Ishikawa (cell line): ENCODE data around the gene NPTXR.
A peak's percentile ranks its signal among the peaks of the same experiment; 100 is the strongest.

ENCODE experiments used
- CEBPB ChIP-seq: IDR thresholded peaks from 2 replicates; pipeline ENCODE4 v1.6.1; 2012
- CREB1 ChIP-seq: IDR thresholded peaks from 2 replicates; pipeline ENCODE4 v1.6.1; 2012; ENCODE audit warnings: low read depth
- EGR1 ChIP-seq: IDR thresholded peaks from 2 replicates; pipeline ENCODE4 v1.6.1; 2012
- EP300 ChIP-seq: IDR thresholded peaks from 2 replicates; pipeline ENCODE4 v1.6.1; 2012; ENCODE audit warnings: borderline replicate concordance
- FOXM1 ChIP-seq: IDR thresholded peaks from 2 replicates; pipeline ENCODE4 v1.6.1; 2012; ENCODE audit warnings: low read depth, borderline replicate concordance
- NFIC ChIP-seq: IDR thresholded peaks from 2 replicates; pipeline ENCODE4 v1.6.1; 2012
- RAD21 ChIP-seq: IDR thresholded peaks from 2 replicates; pipeline ENCODE4 v1.6.1; 2012; ENCODE audit warnings: low read depth
- TAF1 ChIP-seq: IDR thresholded peaks from 2 replicates; pipeline ENCODE4 v1.6.1; 2012; ENCODE audit warnings: low read depth, mild to moderate bottlenecking
- TCF12 ChIP-seq: IDR thresholded peaks from 2 replicates; pipeline ENCODE4 v1.6.1; 2012; ENCODE audit warnings: low read depth
- TEAD4 ChIP-seq: IDR thresholded peaks from 2 replicates; pipeline ENCODE4 v1.6.1; 2012
- YY1 ChIP-seq: IDR thresholded peaks from 2 replicates; pipeline ENCODE4 v1.6.1; 2012; ENCODE audit warnings: low read depth
- ZBTB7A ChIP-seq: IDR thresholded peaks from 2 replicates; pipeline ENCODE4 v1.6.1; 2012; ENCODE audit warnings: low read depth
- TF ChIP-seq, protein P1 (sequence below): IDR thresholded peaks from 2 replicates; pipeline ENCODE4 v1.6.1; 2012
- TF ChIP-seq, protein P2 (sequence below): IDR thresholded peaks from 2 replicates; pipeline ENCODE4 v1.6.1; 2012
- TF ChIP-seq, protein P3 (sequence below): IDR thresholded peaks from 2 replicates; pipeline ENCODE4 v1.6.1; 2012; ENCODE audit warnings: low read depth, mild to moderate bottlenecking

NPTXR gene

DNA sequence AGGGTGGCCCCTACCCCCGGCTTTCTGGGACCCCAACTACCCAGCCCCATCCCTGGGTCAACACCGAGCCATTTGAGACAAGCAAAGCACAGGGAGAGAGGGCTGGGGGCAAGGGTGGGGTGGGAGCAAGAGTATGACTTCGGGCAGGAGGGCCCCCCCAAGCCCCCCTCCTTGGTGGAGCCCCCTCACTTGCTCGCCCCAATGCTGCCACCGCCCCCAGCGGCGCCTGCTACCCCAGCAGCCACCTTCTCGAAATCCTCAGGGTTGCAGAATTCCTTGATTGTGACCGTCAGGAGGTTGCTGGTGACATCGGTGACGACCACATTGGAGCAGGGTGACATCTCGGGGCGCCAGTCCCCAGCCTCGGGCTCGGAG, 22.2 kb upstream of the NPTXR start:
- TF ChIP-seq RAD21 (no peak), CEBPB (no peak), TEAD4 (no peak), NFIC (no peak), EGR1 (no peak), YY1 (no peak), TCF12 (no peak), ZBTB7A (no peak), FOXM1 (no peak), TAF1 (no peak), CREB1 (no peak), EP300 (no peak)
- TF ChIP-seq, protein P1, sequence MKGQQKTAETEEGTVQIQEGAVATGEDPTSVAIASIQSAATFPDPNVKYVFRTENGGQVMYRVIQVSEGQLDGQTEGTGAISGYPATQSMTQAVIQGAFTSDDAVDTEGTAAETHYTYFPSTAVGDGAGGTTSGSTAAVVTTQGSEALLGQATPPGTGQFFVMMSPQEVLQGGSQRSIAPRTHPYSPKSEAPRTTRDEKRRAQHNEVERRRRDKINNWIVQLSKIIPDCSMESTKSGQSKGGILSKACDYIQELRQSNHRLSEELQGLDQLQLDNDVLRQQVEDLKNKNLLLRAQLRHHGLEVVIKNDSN: no peak
- TF ChIP-seq, protein P2, sequence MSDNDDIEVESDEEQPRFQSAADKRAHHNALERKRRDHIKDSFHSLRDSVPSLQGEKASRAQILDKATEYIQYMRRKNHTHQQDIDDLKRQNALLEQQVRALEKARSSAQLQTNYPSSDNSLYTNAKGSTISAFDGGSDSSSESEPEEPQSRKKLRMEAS: no peak

DNA sequence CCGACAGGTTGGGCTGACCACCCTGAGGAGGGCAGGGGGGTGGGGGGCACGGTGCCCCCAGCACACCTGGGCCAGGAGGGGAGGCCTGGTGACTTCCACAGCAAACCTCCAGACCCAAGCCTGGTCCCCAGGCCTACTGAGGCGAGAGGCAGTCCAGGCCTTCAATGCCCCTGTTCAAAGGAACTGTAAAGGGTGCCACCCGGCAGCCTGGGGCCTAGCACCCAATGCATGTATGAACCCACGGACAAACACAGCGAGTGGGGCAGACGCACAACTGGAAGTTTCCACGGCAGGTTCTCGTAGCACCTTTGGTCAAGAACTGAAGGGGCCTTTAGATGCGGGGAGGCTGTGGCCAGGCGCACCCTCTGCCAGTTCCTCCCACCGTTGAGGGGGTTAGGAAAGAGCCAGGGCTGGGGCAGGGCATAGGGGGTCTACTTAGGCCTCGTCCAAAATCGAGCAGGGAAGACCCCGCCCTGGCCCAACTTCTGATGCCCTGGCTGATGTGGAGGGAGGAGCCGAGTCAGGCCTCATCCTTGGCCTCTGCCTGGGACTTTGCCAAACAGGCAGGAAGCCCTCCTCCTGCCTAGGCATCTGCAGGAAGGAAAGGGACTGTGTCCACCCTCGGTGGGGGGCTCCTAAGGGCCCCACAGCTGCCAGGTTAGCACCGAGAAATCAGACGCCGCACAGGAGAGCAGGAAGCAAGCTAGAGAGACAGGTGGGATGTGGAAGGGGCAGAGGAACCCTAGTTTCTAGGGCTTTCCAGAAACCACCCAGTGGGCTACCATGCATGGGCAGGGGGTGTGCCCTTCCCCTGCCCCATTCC, 21.6 kb upstream of the NPTXR start:
- TF ChIP-seq TEAD4 (no peak), CREB1 (no peak), EP300 (no peak), TAF1 (no peak), CEBPB (no peak), EGR1 (no peak), ZBTB7A (no peak)
- TF ChIP-seq, protein P2: no peak
- TF ChIP-seq, protein P1: no peak

DNA sequence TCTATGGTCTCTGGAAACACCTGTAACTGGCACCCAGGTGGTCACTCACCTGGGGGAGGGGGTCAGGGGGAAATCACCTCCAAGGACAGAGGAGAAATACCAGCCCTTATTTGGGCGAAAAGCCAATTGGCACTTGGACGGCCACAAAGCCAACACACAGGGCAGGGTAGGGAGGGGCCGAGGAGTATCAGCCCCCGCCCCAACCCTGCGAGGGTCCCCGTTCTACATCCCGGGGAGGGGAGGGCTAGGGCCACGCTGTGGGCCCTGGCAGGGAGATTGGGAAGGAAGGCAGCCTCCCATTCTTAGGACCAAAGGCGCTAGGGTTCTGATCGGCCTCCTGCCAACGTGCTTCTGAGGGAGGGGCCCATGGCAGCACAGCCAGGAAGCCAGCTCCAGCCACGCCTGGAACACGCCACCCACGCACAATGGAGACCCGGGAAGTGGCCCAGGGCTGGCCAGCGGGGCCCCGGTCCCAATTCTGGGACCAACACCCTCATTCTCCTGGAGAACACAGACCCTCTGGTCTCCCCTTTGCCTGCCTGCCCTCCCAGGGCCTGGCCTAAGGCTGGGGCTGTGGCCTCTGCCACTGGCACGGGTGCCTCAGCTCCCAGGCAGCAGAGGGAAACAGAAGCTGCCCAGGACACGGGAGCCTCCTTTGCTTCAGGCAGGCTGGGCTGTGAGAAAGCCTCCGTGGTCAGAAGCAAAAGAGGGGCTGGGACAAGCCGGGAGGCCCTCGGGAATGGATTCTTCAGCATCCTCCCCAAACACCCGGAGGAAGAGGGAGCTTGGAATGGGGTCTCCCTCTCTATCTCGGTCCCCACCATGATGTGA, 20.7 kb upstream of the NPTXR start:
- TF ChIP-seq TCF12 (no peak), EP300 (no peak), YY1 (no peak), FOXM1 (no peak), CEBPB (no peak), EGR1 (no peak), NFIC (no peak), CREB1 (no peak), RAD21 (no peak)
- TF ChIP-seq, protein P1: no peak
- TF ChIP-seq, protein P3, sequence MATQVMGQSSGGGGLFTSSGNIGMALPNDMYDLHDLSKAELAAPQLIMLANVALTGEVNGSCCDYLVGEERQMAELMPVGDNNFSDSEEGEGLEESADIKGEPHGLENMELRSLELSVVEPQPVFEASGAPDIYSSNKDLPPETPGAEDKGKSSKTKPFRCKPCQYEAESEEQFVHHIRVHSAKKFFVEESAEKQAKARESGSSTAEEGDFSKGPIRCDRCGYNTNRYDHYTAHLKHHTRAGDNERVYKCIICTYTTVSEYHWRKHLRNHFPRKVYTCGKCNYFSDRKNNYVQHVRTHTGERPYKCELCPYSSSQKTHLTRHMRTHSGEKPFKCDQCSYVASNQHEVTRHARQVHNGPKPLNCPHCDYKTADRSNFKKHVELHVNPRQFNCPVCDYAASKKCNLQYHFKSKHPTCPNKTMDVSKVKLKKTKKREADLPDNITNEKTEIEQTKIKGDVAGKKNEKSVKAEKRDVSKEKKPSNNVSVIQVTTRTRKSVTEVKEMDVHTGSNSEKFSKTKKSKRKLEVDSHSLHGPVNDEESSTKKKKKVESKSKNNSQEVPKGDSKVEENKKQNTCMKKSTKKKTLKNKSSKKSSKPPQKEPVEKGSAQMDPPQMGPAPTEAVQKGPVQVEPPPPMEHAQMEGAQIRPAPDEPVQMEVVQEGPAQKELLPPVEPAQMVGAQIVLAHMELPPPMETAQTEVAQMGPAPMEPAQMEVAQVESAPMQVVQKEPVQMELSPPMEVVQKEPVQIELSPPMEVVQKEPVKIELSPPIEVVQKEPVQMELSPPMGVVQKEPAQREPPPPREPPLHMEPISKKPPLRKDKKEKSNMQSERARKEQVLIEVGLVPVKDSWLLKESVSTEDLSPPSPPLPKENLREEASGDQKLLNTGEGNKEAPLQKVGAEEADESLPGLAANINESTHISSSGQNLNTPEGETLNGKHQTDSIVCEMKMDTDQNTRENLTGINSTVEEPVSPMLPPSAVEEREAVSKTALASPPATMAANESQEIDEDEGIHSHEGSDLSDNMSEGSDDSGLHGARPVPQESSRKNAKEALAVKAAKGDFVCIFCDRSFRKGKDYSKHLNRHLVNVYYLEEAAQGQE: no peak
- TF ChIP-seq, protein P2: no peak

DNA sequence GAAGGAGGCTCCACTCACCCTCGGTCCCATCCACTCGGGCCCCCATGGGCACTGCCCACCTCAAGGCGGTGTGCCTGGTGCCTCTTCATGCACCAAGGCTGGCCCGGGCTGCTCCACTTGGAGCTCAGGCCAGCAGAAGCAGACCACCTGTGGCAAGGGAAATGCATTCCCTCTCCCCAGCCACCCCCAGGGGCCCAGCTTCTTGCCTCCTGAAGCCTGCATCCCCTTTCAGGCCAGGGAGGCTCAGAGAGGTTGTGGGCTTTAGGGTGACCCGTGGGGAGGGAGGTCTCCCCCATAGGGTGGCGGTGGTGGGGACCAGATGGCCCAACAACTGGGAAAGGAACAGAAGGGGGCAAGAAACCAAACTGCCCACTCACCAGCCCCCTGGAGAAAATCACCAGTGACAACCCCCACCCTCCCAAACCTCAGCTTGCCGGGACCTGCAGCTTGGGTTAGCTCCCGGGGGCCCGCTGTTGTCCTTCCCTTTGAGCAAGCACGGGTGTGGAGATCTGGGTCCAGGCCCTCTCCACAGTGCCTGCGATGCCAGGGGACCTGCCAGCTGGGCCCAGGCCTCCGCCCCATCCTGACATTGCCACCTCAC, 19.8 kb upstream of the NPTXR start:
- no peak for TF ChIP-seq ZBTB7A

DNA sequence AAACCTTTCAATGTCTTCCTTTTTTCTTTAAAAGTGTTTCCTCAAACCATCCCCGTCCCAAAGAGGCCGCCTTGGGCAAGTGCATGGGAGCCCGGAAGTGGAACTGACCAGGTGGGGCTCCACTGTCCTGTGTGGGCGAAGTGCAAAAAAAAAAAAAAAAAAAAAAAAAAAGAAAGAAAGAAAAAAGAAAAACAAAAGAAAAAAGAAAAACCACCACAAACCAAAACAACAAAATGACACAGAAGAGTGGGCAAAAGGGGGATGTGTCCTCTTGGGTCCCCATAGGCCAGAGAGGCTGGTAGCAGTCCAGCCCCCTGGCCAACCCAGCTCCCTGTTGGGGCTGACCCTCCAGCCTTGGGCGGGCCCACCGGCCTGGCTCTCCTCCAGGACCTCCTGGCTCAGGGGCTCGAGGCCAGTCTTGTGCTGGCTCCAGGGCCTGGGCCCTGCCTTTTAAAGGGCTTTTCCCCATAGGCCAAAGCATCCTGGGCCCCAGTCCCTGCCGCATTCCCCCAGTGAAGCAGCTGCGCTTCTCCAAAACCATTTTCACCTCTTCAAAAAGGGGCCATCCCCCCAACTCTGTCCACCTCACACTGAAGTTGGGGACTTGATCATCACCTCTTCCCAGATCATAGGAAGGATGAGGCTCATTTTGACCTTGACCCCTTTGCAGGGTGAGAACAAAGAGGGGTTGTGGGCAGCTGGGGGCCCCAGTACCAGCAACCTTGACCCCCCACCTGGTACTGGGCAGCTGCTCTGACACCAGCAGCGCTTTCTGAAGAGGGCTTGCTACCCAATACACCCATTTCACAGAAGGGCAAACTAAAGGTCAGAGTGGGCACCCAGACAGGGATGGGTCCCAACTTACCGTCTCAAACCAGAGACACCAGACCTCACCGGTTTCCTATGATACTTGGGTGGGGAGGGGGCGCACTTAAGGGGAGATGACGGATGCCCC, 18.8 kb upstream of the NPTXR start:
- TF ChIP-seq NFIC (peak; percentile 28; the same call in 1 of the 2 replicates), EGR1 (no peak), EP300 (no peak), YY1 (no peak)
- TF ChIP-seq, protein P2: no peak
- TF ChIP-seq, protein P1: no peak
